Measurements from ENCODE around the gene ITGBL1. TPM values are rescaled to one million over a fixed set of nuclear protein-coding genes. Genes with fewer than 3 reads are reported as not detected.

Gene ITGBL1
- total RNA-seq, 4 donors from 2014 or later = 26.4 to 81.4 (median 76.1) TPM

DNA sequence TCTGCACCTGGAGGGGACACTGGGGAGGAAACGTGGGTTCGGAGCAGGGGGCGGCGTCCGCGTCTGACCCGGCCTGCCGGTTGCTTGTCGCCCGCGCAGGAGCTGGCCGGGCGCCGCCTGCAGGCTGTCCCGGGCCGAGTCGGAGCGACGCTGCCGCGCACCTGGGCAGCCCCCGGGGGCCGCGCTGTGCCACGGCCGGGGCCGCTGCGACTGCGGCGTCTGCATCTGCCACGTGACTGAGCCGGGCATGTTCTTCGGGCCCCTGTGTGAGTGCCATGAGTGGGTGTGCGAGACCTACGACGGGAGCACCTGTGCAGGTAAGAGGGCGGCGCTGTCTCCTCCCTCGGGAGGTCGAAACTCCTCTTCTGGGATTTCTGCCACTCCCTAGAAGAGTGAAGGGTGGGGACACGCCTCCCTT, 1.3 kb downstream of the ITGBL1 start:
- no peaks in the 10 kb centered on the region for H3K36me3 ChIP-seq
- WGBS, 2 donors = 23 to 42% methylated on average over 6 to 20 of the region's 41 CpGs
- H3K27me3 ChIP-seq = no peaks in the 10 kb centered on the region
- no peak for DNase-seq (ENCODE audit: low spot score in 2 of 2)
- peaks cover 0 to 42% (median 9%) of the 10 kb centered on the region in 4 donors for H3K4me1 ChIP-seq
- H3K4me3 ChIP-seq = peak overlapping the region; percentile 23 to 52 (median 36)
- TF ChIP-seq, protein P1, sequence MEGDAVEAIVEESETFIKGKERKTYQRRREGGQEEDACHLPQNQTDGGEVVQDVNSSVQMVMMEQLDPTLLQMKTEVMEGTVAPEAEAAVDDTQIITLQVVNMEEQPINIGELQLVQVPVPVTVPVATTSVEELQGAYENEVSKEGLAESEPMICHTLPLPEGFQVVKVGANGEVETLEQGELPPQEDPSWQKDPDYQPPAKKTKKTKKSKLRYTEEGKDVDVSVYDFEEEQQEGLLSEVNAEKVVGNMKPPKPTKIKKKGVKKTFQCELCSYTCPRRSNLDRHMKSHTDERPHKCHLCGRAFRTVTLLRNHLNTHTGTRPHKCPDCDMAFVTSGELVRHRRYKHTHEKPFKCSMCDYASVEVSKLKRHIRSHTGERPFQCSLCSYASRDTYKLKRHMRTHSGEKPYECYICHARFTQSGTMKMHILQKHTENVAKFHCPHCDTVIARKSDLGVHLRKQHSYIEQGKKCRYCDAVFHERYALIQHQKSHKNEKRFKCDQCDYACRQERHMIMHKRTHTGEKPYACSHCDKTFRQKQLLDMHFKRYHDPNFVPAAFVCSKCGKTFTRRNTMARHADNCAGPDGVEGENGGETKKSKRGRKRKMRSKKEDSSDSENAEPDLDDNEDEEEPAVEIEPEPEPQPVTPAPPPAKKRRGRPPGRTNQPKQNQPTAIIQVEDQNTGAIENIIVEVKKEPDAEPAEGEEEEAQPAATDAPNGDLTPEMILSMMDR (IDR thresholded peaks at IDR 0.05) = peak in 4 of 5 experiments; percentile 41 to 69 (median 45)
- TF ChIP-seq POLR2A (IDR thresholded peaks at IDR 0.05) = no peak
- no peak for TF ChIP-seq EP300 (IDR thresholded peaks at IDR 0.05)
- peak overlapping the region; percentile 1 to 86 (median 65) for H3K27ac ChIP-seq
- no peaks in the 10 kb centered on the region for H3K9me3 ChIP-seq

DNA sequence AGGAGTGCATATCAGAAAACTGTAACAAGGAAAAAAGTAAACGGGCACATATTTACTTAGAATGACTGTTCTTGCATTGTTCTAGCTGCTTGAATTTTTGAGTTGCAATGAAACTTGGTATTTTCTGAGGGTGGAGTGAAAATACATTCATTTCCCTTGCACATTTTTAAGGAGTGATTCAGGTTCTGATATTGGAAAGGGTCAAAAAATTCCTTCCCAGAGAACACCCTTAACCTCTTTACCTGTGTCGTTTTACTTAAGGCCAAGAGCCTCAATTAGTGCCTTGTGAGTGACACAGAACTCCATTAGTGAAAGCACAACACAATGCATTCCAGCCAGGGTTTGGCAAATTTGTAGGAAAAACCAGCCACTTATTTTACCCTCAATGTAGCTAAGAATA, 2.3 kb downstream of the ITGBL1 start:
- DNase-seq (ENCODE audit: low spot score in 2 of 2) = no peak
- no peaks in the 10 kb centered on the region for H3K27me3 ChIP-seq
- peak overlapping the region in 2 of 4 donors; percentile 78 to 86 for H3K27ac ChIP-seq
- H3K4me3 ChIP-seq = no peak overlapping the region
- no peaks in the 10 kb centered on the region for H3K9me3 ChIP-seq
- H3K4me1 ChIP-seq = peaks cover 0 to 39% (median 9%) of the 10 kb centered on the region in 4 donors
- no peaks in the 10 kb centered on the region for H3K36me3 ChIP-seq
- 24 to 34% methylated on average over 2 of the region's 2 CpGs for WGBS, 2 donors
- TF ChIP-seq POLR2A (IDR thresholded peaks at IDR 0.05) (no peak), EP300 (IDR thresholded peaks at IDR 0.05) (no peak)

DNA sequence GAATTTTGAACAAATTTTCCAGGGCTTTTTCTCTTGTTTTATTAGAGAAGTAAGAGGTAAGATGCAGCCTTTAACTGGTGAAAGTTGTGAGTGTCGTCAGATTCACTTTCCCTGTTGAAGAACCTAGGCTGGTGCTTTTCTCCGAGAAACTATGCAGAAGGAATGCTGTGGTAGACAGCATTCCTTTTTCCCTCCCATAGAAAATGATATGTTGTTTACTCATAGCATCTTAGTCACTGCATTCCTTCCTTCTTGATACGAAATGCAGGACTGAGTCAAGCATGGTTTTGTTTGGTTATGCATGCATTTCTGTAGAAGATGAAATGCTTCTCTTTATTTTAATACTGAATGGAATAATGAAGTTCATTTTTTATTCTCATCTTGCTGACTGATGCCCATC, 3.4 kb downstream of the ITGBL1 start:
- no peak for DNase-seq (ENCODE audit: low spot score in 2 of 2)
- H3K4me1 ChIP-seq = peaks cover 0 to 32% (median 9%) of the 10 kb centered on the region in 4 donors
- 7 to 12% methylated on average over 3 of the region's 3 CpGs for WGBS, 2 donors
- H3K4me3 ChIP-seq = peak overlapping the region in 1 of 4 donors; percentile 1
- no peaks in the 10 kb centered on the region for H3K36me3 ChIP-seq
- H3K9me3 ChIP-seq = no peaks in the 10 kb centered on the region
- peak in 1 of 2 donors; percentile 11 for TF ChIP-seq POLR2A (IDR thresholded peaks at IDR 0.05)
- TF ChIP-seq, protein P1 (IDR thresholded peaks at IDR 0.05) = no peak
- H3K27me3 ChIP-seq = no peaks in the 10 kb centered on the region
- peak overlapping the region in 2 of 4 donors; percentile 40 to 86 for H3K27ac ChIP-seq

DNA sequence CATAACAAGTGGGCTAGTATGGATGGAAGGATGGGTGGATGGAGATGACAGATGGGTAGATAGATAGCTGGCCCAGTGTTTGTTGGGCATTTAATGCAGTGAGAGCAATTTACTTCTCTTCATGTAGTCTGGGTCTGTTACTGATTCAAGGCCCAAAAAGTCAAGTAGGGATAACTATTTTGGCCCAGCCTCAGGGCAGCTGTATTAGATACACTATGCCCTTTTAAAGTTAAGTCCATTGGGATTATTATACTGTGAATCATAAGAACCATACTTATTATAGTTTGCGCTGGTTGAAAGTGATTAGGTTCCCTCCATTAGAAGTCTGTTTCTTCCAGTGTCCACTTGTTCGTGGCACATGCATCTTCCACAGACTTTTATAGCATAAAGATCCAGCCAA, 4.7 kb downstream of the ITGBL1 start:
- Histone ChIP-seq H3K9me3 (no peaks in the 10 kb centered on the region), H3K27ac (peak overlapping the region in 1 of 4 donors; percentile 66), H3K4me1 (peaks cover 0 to 32% (median 9%) of the 10 kb centered on the region in 4 donors), H3K36me3 (no peaks in the 10 kb centered on the region), H3K27me3 (no peaks in the 10 kb centered on the region), H3K4me3 (no peak overlapping the region)
- no peak for DNase-seq (ENCODE audit: low spot score in 2 of 2)
- TF ChIP-seq, protein P1 (IDR thresholded peaks at IDR 0.05) = no peak
- no peak for TF ChIP-seq POLR2A (IDR thresholded peaks at IDR 0.05)
- no peak for TF ChIP-seq EP300 (IDR thresholded peaks at IDR 0.05)
- WGBS, 2 donors = 77 to 86% methylated on average over 2 of the region's 2 CpGs

DNA sequence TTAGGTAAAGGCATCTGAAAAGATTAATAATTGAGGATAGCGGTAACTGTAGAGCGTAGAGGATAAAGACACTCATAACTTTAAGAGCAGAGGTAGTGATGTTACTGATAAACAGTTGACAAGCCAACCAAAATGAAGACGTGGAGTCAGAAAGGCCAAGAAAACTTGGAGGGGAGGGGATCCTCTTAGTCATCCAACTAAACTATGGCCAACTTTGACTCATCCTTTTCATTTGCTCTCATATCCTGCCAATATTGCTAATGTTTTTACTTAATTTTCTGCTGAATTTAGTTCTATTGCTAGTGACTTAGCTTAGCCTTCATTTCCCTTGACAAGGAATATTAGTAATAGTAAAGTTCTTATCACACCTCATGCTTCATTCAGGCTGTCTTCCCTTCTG, 13.4 kb downstream of the ITGBL1 start:
- no peak for DNase-seq (ENCODE audit: low spot score in 2 of 2)

More for the DNA sequence above, 13.4 kb downstream of the ITGBL1 start:
- TF ChIP-seq POLR2A (IDR thresholded peaks at IDR 0.05) (no peak), EP300 (IDR thresholded peaks at IDR 0.05) (no peak)
- TF ChIP-seq, protein P1 (IDR thresholded peaks at IDR 0.05) = no peak
- Histone ChIP-seq H3K4me3 (no peak overlapping the region), H3K36me3 (no peaks in the 10 kb centered on the region), H3K9me3 (no peaks in the 10 kb centered on the region), H3K4me1 (no peaks in the 10 kb centered on the region), H3K27me3 (no peaks in the 10 kb centered on the region), H3K27ac (no peak overlapping the region)
- 76 to 78% methylated on average over 3 of the region's 3 CpGs for whole genome bisulfite sequencing, 2 donors

Measured in tibial nerve (tissue), 4 donors.